Neural progenitor cell (in vitro differentiated cells): ENCODE results near the gene PEAR1. TPM values are rescaled to one million over a fixed set of nuclear protein-coding genes. Genes with fewer than 3 reads are reported as not detected.

ENCODE experiments used
- DNase-seq: peaks from one replicate; pipeline ENCODE4 v3.0.0-alpha.2; 2016; ENCODE audit warnings: low spot score
- H2AFZ ChIP-seq: fragments of 200-600 bp; sonication (generic); replicated peaks from 2 replicates; pipeline ENCODE4 v1.6.1; 2016; ENCODE audit warnings: antibody characterized with exemption
- H3F3A ChIP-seq: fragments of 200-600 bp; sonication (generic); 2 replicates; pipeline ENCODE4 v1.6.1; 2016; ENCODE audit warnings: antibody characterized with exemption, low read depth
- H3K27ac ChIP-seq: fragments of 200-600 bp; sonication (generic); 2 replicates; pipeline ENCODE4 v1.5.1; 2016; ENCODE audit warnings: mild to moderate bottlenecking
- H3K27me3 ChIP-seq: fragments of 200-600 bp; sonication (generic); 2 replicates; pipeline ENCODE4 v1.6.1; 2016; ENCODE audit warnings: mild to moderate bottlenecking, moderate library complexity
- H3K36me3 ChIP-seq: fragments of 200-600 bp; sonication (generic); 2 replicates; pipeline ENCODE4 v1.5.1; 2016
- H3K4me1 ChIP-seq: fragments of 200-600 bp; sonication (generic); 2 replicates; pipeline ENCODE4 v1.6.1; 2016; ENCODE audit warnings: mixed run types
- H3K4me2 ChIP-seq: fragments of 200-600 bp; sonication (generic); 2 replicates; pipeline ENCODE4 v1.6.1; 2016
- H3K4me3 ChIP-seq: fragments of 200-600 bp; sonication (generic); 2 replicates; pipeline ENCODE4 v1.5.1; 2016
- H3K79me2 ChIP-seq: fragments of 200-600 bp; sonication (generic); 2 replicates; pipeline ENCODE4 v1.6.1; 2016; ENCODE audit warnings: low read depth
- H3K9ac ChIP-seq: fragments of 200-600 bp; sonication (generic); 2 replicates; pipeline ENCODE4 v1.6.1; 2016
- H3K9me3 ChIP-seq: fragments of 200-600 bp; sonication (generic); 2 replicates; pipeline ENCODE4 v1.5.1; 2016; ENCODE audit warnings: low read depth
- H4K20me1 ChIP-seq: fragments of 200-600 bp; sonication (generic); 2 replicates; pipeline ENCODE4 v1.6.1; 2016; ENCODE audit warnings: low read depth
- H3K27ac Mint-ChIP-seq: 3 replicates; pipeline ENCODE4 v1.8.0; 2021; ENCODE audit warnings: mixed read lengths
- H3K27me3 Mint-ChIP-seq: 2 replicates; pipeline ENCODE4 v1.8.0; 2022; ENCODE audit warnings: low read depth, mild to moderate bottlenecking, inconsistent platforms, moderate library complexity, mixed read lengths; ENCODE audit not compliant: insufficient read depth
- H3K36me3 Mint-ChIP-seq: 3 replicates; pipeline ENCODE4 v1.8.0; 2021; ENCODE audit warnings: mixed read lengths
- H3K4me1 Mint-ChIP-seq: 3 replicates; pipeline ENCODE4 v1.8.0; 2021; ENCODE audit warnings: mixed read lengths
- H3K4me3 Mint-ChIP-seq: 3 replicates; pipeline ENCODE4 v1.8.0; 2021; ENCODE audit warnings: mild to moderate bottlenecking, moderate library complexity, mixed read lengths
- H3K9me3 Mint-ChIP-seq: 3 replicates; pipeline ENCODE4 v1.8.0; 2020; ENCODE audit warnings: mixed read lengths
- EZH2 ChIP-seq: fragments of 200-600 bp; sonication (generic); IDR thresholded peaks from 2 replicates; pipeline ENCODE4 v1.6.1; 2017; ENCODE audit warnings: antibody characterized with exemption, mild to moderate bottlenecking, moderate library complexity
- EZH2phosphoT487 ChIP-seq: fragments of 200-600 bp; sonication (generic); IDR thresholded peaks from 2 replicates; pipeline ENCODE4 v1.6.1; 2017; ENCODE audit warnings: antibody characterized with exemption
- total RNA-seq: library from RNA; depleted of rRNA; stranded (reverse); fragments of >200 nt; gene quantifications from 2 replicates; pipeline ENCODE4 v1.2.3, GENCODE V29; 2015; ENCODE audit warnings: low replicate concordance
- TF ChIP-seq, protein P1 (sequence below): fragments of 200-600 bp; sonication (generic); IDR thresholded peaks from 2 replicates; pipeline ENCODE4 v1.5.1; 2017; ENCODE audit warnings: antibody characterized with exemption, mild to moderate bottlenecking

PEAR1 gene
- total RNA-seq, 1 donor from 2014 or later: not detected

DNA sequence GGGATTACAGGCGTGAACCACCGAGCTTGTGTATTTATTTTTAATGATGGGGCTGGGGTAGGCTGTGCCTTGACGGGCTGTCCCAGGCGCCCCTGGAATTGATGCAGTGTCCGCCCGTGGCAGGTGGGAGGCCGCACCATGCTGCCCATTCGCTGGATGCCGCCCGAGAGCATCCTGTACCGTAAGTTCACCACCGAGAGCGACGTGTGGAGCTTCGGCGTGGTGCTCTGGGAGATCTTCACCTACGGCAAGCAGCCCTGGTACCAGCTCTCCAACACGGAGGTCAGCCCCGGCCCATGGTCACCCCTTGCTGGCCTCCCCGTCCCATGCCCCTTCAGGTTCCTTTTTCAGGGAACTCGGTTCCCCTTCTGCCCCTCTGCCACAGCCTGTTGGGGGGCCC is 13.6 kb upstream of the PEAR1 start:
- Mint-ChIP-seq H3K27ac (no peak overlapping the region), H3K36me3 (no peaks in the 10 kb centered on the region), H3K27me3 (peaks cover 25% of the 10 kb centered on the region), H3K9me3 (no peaks in the 10 kb centered on the region), H3K4me3 (no peak overlapping the region), H3K4me1 (peaks cover 18% of the 10 kb centered on the region)
- Histone ChIP-seq H3K4me3 (no peak overlapping the region), H3F3A (no peaks in the 10 kb centered on the region), H3K79me2 (no peaks in the 10 kb centered on the region), H3K27me3 (peaks cover 46% of the 10 kb centered on the region), H3K9me3 (no peaks in the 10 kb centered on the region), H3K4me2 (no peak overlapping the region), H3K27ac (no peak overlapping the region), H4K20me1 (no peaks in the 10 kb centered on the region), H3K9ac (no peak overlapping the region), H3K4me1 (peaks cover 11% of the 10 kb centered on the region), H3K36me3 (no peaks in the 10 kb centered on the region), H2AFZ (no peak overlapping the region)
- DNase-seq: no peak
- TF ChIP-seq, protein P1, sequence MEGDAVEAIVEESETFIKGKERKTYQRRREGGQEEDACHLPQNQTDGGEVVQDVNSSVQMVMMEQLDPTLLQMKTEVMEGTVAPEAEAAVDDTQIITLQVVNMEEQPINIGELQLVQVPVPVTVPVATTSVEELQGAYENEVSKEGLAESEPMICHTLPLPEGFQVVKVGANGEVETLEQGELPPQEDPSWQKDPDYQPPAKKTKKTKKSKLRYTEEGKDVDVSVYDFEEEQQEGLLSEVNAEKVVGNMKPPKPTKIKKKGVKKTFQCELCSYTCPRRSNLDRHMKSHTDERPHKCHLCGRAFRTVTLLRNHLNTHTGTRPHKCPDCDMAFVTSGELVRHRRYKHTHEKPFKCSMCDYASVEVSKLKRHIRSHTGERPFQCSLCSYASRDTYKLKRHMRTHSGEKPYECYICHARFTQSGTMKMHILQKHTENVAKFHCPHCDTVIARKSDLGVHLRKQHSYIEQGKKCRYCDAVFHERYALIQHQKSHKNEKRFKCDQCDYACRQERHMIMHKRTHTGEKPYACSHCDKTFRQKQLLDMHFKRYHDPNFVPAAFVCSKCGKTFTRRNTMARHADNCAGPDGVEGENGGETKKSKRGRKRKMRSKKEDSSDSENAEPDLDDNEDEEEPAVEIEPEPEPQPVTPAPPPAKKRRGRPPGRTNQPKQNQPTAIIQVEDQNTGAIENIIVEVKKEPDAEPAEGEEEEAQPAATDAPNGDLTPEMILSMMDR: no peak
- TF ChIP-seq EZH2: no peak
- no peak for TF ChIP-seq EZH2phosphoT487

DNA sequence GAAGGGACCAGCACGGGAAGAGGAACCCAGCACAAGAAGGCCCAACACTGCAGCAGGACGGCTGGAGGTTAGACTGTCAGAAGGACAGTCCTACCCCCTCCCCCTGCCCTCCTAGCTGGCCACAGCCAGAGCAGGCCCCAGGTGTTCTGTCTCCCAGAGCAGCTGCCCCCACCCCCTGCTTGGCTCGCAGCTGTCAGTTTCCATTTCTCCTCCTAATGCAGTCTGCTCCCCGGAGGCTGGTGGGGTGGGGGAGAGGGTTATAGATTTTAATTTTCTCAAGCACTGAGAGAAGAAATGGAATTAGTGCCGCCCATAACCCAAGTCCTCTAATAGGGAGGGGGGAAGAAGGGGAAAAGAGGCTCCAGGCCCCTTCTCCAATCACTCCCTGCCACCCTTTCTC is 13.0 kb upstream of the PEAR1 start:
- H3K79me2 ChIP-seq: no peaks in the 10 kb centered on the region
- no peaks in the 10 kb centered on the region for H3K9me3 ChIP-seq
- H3K4me3 Mint-ChIP-seq: peak overlapping the region; percentile 35
- peaks cover 29% of the 10 kb centered on the region for H3K27me3 Mint-ChIP-seq
- no peak overlapping the region for H3K4me3 ChIP-seq
- no peak overlapping the region for H3K9ac ChIP-seq
- no peaks in the 10 kb centered on the region for H4K20me1 ChIP-seq
- no peak overlapping the region for H3K4me2 ChIP-seq
- no peaks in the 10 kb centered on the region for H3K36me3 Mint-ChIP-seq
- H3K27me3 ChIP-seq: peaks cover 46% of the 10 kb centered on the region
- H3K36me3 ChIP-seq: no peaks in the 10 kb centered on the region
- H3K4me1 Mint-ChIP-seq: peaks cover 22% of the 10 kb centered on the region
- no peak overlapping the region for H2AFZ ChIP-seq
- no peak overlapping the region for H3K27ac ChIP-seq
- H3K4me1 ChIP-seq: peaks cover 14% of the 10 kb centered on the region
- no peaks in the 10 kb centered on the region for H3K9me3 Mint-ChIP-seq
- H3F3A ChIP-seq: no peaks in the 10 kb centered on the region
- H3K27ac Mint-ChIP-seq: no peak overlapping the region
- DNase-seq: no peak
- TF ChIP-seq, protein P1: no peak

DNA sequence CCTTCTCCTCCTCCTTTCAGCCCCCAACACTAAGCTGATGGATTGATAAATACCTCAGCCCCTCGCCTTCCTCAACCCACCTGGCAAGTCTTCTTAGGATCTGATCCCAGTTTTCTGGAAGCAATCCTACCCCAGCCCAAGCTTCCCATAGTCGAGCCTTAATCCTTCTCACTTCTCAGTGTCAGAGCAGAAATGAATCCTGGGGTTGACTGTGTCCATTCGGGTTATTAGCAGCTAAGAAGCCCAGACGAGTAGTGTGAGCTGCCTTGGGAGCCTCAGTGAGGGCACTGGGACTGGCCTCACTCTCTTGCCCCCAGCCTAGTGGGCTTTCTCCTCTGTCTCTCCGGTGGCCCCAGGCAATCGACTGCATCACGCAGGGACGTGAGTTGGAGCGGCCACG is 12.4 kb upstream of the PEAR1 start:
- TF ChIP-seq EZH2: no peak
- Histone ChIP-seq H3K9me3 (no peaks in the 10 kb centered on the region), H3K9ac (no peak overlapping the region), H4K20me1 (no peaks in the 10 kb centered on the region), H3K36me3 (no peaks in the 10 kb centered on the region), H3K4me3 (no peak overlapping the region), H3K4me2 (no peak overlapping the region), H3K79me2 (no peaks in the 10 kb centered on the region), H3K4me1 (peaks cover 17% of the 10 kb centered on the region), H2AFZ (no peak overlapping the region), H3K27me3 (peaks cover 48% of the 10 kb centered on the region), H3K27ac (no peak overlapping the region), H3F3A (no peaks in the 10 kb centered on the region)
- no peak for DNase-seq
- Mint-ChIP-seq H3K27ac (peak overlapping the region; percentile 70), H3K9me3 (no peaks in the 10 kb centered on the region), H3K4me1 (peaks cover 25% of the 10 kb centered on the region), H3K4me3 (peak overlapping the region; percentile 35), H3K27me3 (peaks cover 26% of the 10 kb centered on the region), H3K36me3 (no peaks in the 10 kb centered on the region)

DNA sequence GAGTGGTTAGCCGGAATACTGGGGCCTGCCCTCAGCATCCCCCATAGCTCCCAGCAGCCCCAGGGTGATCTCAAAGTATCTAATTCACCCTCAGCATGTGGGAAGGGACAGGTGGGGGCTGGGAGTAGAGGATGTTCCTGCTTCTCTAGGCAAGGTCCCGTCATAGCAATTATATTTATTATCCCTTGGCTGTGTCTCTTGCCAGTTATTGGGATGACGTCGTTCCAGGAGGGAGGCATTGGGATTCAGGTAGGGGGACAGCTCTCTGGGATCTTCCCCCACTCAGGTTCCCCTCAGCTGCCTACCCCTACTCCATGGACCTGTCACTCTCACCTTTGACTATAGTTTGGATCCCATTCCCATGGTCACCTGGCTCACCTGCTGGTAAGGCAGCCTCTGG is 11.9 kb upstream of the PEAR1 start:
- Histone ChIP-seq H3K27ac (no peak overlapping the region), H3K4me2 (no peak overlapping the region), H3K27me3 (peaks cover 46% of the 10 kb centered on the region), H3K9ac (no peak overlapping the region), H2AFZ (no peak overlapping the region), H3F3A (no peaks in the 10 kb centered on the region), H3K36me3 (no peaks in the 10 kb centered on the region), H3K4me3 (no peak overlapping the region), H4K20me1 (no peaks in the 10 kb centered on the region), H3K79me2 (no peaks in the 10 kb centered on the region), H3K9me3 (no peaks in the 10 kb centered on the region), H3K4me1 (peaks cover 19% of the 10 kb centered on the region)
- Mint-ChIP-seq H3K27me3 (peaks cover 27% of the 10 kb centered on the region), H3K27ac (peak overlapping the region; percentile 18), H3K4me1 (peaks cover 31% of the 10 kb centered on the region), H3K4me3 (no peak overlapping the region), H3K36me3 (no peaks in the 10 kb centered on the region), H3K9me3 (no peaks in the 10 kb centered on the region)
- no peak for DNase-seq
- TF ChIP-seq EZH2phosphoT487: no peak
- no peak for TF ChIP-seq EZH2
- TF ChIP-seq, protein P1: no peak
